ENCODE results near the gene SEC63.

DNA sequence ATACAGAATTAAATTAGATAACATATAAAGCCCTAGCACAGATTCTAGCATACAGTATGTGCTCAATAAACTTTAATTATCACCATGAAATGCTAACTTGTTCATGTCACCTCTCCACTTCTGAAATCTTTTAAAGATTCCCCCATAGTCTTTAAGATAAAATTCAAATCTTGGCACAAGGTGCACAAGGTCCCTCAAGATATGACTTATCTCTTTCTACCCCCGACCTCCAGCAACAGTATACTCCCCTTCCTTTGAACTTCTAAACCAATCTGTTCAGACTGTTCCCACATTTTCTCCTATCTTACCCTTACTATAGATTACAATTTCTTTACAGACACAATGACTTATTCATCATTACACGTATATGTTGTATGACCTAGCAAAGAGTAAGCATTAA is 29.0 kb downstream of the SEC63 start:
- TF ChIP-seq CTCF (IDR thresholded peaks at IDR 0.05; ENCODE audit: low read depth, low read length) (no peak), EZH2phosphoT487 (IDR thresholded peaks at IDR 0.05; ENCODE audit: low read depth) (no peak)

Data from OCI-LY3 (cell line).